PC-9 (cell line): Measurements from ENCODE around the gene DOCK9. TPM values are rescaled to one million over a fixed set of nuclear protein-coding genes. Genes with fewer than 3 reads are reported as not detected.

Experiments used
- BruUV-seq: library from RNA; stranded (reverse); fragments of 400-500 nt; replicated peaks from 2 replicates; lab custom pipeline; 2021; lab: Mats Ljungman, UMichigan
- CTCF ChIA-PET: fragments of 300-600 bp; sonication (Branson Sonifier 250); formaldehyde crosslinking; loops from one replicate; lab custom pipeline; 2022; ENCODE audit warnings: antibody characterized with exemption; lab: Charles Lee
- POLR2A ChIA-PET: fragments of 300-600 bp; sonication (Branson Sonifier 250); formaldehyde crosslinking; loops from one replicate; lab custom pipeline; 2022; ENCODE audit warnings: antibody characterized with exemption; ENCODE audit not compliant: unreplicated experiment; lab: Charles Lee
- DNase-seq, 2 experiments: peaks; one replicate each; pipeline versions ENCODE4 v3.0.0 to v3.0.0-alpha.2; 2015 to 2022; ENCODE audit warnings: mixed read lengths in 1 of 2
- H2AFZ ChIP-seq: fragments of 200-600 bp; sonication (generic); 2 replicates; pipeline ENCODE4 v1.8.1; 2017; ENCODE audit warnings: antibody characterized with exemption
- H3F3A ChIP-seq: fragments of 200-600 bp; sonication (generic); 2 replicates; pipeline ENCODE4 v1.8.1; 2017; ENCODE audit warnings: antibody characterized with exemption, mild to moderate bottlenecking, low read depth; ENCODE audit not compliant: insufficient read depth
- H3K27ac ChIP-seq: fragments of 200-600 bp; sonication (generic); 2 replicates; pipeline ENCODE4 v1.6.1; 2016; ENCODE audit warnings: mixed run types
- H3K27me3 ChIP-seq: fragments of 200-600 bp; sonication (generic); 2 replicates; pipeline ENCODE4 v1.6.1; 2016; ENCODE audit warnings: low read depth, mixed run types; ENCODE audit not compliant: insufficient read depth
- H3K36me3 ChIP-seq: fragments of 200-600 bp; sonication (generic); 2 replicates; pipeline ENCODE4 v1.6.1; 2016; ENCODE audit warnings: low read depth, mixed run types
- H3K4me1 ChIP-seq: fragments of 200-600 bp; sonication (generic); replicated peaks from 2 replicates; pipeline ENCODE4 v1.6.1; 2016; ENCODE audit warnings: mixed run types; ENCODE audit not compliant: insufficient read depth
- H3K4me2 ChIP-seq: fragments of 200-600 bp; sonication (generic); 2 replicates; pipeline ENCODE4 v1.6.1; 2017; ENCODE audit warnings: mixed run types
- H3K4me3 ChIP-seq: fragments of 200-600 bp; sonication (generic); 2 replicates; pipeline ENCODE4 v1.6.1; 2016; ENCODE audit warnings: mixed run types
- H3K79me2 ChIP-seq: fragments of 200-600 bp; sonication (generic); 2 replicates; pipeline ENCODE4 v1.6.1; 2017; ENCODE audit warnings: low read depth, mixed run types
- H3K9me2 ChIP-seq: fragments of 200-600 bp; sonication (generic); 2 replicates; pipeline ENCODE4 v1.8.1; 2017; ENCODE audit warnings: mild to moderate bottlenecking; ENCODE audit not compliant: insufficient read depth
- H3K9me3 ChIP-seq: fragments of 200-600 bp; sonication (generic); 2 replicates; pipeline ENCODE4 v1.8.1; 2016; ENCODE audit warnings: low read depth; ENCODE audit not compliant: insufficient read depth
- H4K20me1 ChIP-seq: fragments of 200-600 bp; sonication (generic); 2 replicates; pipeline ENCODE4 v1.8.1; 2017; ENCODE audit not compliant: insufficient read depth
- EZH2 ChIP-seq: fragments of 200-600 bp; sonication (generic); IDR thresholded peaks from 2 replicates; pipeline ENCODE4 v1.8.0; 2017; ENCODE audit warnings: antibody characterized with exemption, low read depth
- intact Hi-C: fragments of 100-400 bp; cut with micrococcal nuclease; formaldehyde crosslinking; loops from one replicate; pipeline ENCODE4 v1.10.0; 2022; ENCODE audit not compliant: unreplicated experiment
- total RNA-seq: library from RNA; stranded (reverse); gene quantifications from 2 replicates; pipeline ENCODE4 v1.2.3, GENCODE V29; 2021
- TF ChIP-seq, protein P1 (sequence below): fragments of 200-600 bp; sonication (generic); conservative IDR thresholded peaks from 2 replicates; pipeline ENCODE4 v1.6.1; 2017; ENCODE audit warnings: mixed run types, antibody characterized with exemption, mild to moderate bottlenecking, moderate library complexity

The DOCK9 gene
- total RNA-seq, 1 experiment from 2014 or later, result 69.5 TPM

DNA sequence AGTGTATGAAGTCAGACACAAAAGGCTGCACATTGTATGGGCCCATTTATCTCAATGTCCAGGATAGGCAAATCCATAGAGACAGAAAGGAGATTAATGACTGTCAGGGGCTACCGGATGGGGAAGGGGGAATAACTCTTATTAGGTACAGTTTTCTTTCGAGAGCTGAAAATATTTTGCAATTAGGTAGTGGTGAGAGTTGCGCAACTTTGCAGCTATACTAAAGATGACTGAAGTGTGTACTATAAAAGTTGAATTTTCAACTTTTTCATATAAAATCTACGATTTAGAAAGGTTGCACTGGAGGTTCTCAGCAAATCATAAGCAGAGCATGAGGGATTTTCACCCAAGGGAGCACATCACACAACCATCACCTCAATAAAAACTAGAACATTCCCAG lies 209.3 kb downstream of the DOCK9 start:
- ChIA-PET CTCF (no interaction called here), POLR2A (no interaction called here)
- Histone ChIP-seq H3K27ac (no peak overlapping the region), H3K4me1 (no peaks in the 10 kb centered on the region), H3K27me3 (peaks cover 6% of the 10 kb centered on the region; the same call in 1 of the 2 replicates), H3K79me2 (no peaks in the 10 kb centered on the region), H3K36me3 (no peaks in the 10 kb centered on the region), H2AFZ (no peak overlapping the region), H3K4me3 (no peak overlapping the region), H3K9me3 (peaks cover 20% of the 10 kb centered on the region; the same call in 1 of the 2 replicates), H3F3A (no peaks in the 10 kb centered on the region), H3K9me2 (no peaks in the 10 kb centered on the region), H4K20me1 (no peaks in the 10 kb centered on the region), H3K4me2 (no peak overlapping the region)
- DNase-seq, result no peak
- intact Hi-C loops, result no loop called here
- TF ChIP-seq EZH2, result no peak
- TF ChIP-seq, protein P1, sequence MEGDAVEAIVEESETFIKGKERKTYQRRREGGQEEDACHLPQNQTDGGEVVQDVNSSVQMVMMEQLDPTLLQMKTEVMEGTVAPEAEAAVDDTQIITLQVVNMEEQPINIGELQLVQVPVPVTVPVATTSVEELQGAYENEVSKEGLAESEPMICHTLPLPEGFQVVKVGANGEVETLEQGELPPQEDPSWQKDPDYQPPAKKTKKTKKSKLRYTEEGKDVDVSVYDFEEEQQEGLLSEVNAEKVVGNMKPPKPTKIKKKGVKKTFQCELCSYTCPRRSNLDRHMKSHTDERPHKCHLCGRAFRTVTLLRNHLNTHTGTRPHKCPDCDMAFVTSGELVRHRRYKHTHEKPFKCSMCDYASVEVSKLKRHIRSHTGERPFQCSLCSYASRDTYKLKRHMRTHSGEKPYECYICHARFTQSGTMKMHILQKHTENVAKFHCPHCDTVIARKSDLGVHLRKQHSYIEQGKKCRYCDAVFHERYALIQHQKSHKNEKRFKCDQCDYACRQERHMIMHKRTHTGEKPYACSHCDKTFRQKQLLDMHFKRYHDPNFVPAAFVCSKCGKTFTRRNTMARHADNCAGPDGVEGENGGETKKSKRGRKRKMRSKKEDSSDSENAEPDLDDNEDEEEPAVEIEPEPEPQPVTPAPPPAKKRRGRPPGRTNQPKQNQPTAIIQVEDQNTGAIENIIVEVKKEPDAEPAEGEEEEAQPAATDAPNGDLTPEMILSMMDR, result no peak
- no TSS peak for BruUV-seq

- Histone ChIP-seq H2AFZ (no peak overlapping the region), H3K27ac (no peak overlapping the region), H4K20me1 (no peaks in the 10 kb centered on the region), H3K9me2 (no peaks in the 10 kb centered on the region), H3K4me3 (no peak overlapping the region), H3K9me3 (peaks cover 20% of the 10 kb centered on the region; the same call in 1 of the 2 replicates), H3K79me2 (no peaks in the 10 kb centered on the region), H3K27me3 (peaks cover 6% of the 10 kb centered on the region; the same call in 1 of the 2 replicates), H3K4me2 (no peak overlapping the region), H3K4me1 (no peaks in the 10 kb centered on the region), H3K36me3 (no peaks in the 10 kb centered on the region), H3F3A (no peaks in the 10 kb centered on the region)
- POLR2A ChIA-PET, result no interaction called here
- intact Hi-C loops, result no loop called here
- no TSS peak for BruUV-seq
- TF ChIP-seq, protein P1, result no peak
- TF ChIP-seq EZH2, result no peak
- CTCF ChIA-PET, result no interaction called here
- DNase-seq, result no peak
Observed at GRCh38 chr13:98766697-98767096, 211.2 kb downstream of the DOCK9 start.

DNA sequence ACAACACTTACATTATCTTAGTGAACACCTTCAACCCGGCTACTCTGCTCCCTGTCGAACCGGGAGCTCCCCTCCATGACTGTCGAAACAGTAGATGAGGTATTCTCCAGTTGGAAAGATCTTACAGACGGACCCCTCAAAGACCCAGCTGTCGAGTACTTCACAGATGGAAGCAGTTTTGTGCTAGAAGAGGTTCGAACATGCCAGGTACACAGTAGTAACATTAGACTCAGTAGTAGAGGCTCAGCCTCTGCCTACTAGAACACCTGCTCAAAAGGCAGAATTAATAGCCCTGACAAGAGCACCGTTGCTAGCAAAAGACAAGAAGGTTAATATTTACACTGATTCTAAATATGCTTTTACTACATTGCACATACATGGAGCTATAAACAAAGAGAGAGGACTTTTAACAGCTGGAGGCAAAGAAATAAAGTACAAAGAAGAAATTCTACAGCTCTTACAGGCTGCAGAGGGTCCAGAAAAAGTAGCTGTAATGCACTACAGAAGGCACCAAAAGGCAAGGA lies 211.8 kb downstream of the DOCK9 start:
- intact Hi-C loops, result no loop called here
- no peaks in the 10 kb centered on the region for H4K20me1 ChIP-seq
- CTCF ChIA-PET, result no interaction called here
- no peaks in the 10 kb centered on the region for H3K9me2 ChIP-seq
- H3K36me3 ChIP-seq, result no peaks in the 10 kb centered on the region
- TF ChIP-seq, protein P1, result no peak
- TF ChIP-seq EZH2, result no peak
- POLR2A ChIA-PET, result no interaction called here
- no peak for DNase-seq
- no peak overlapping the region for H3K27ac ChIP-seq
- H3K9me3 ChIP-seq, result peaks cover 20% of the 10 kb centered on the region; the same call in 1 of the 2 replicates
- no peak overlapping the region for H2AFZ ChIP-seq
- peaks cover 6% of the 10 kb centered on the region; the same call in 1 of the 2 replicates for H3K27me3 ChIP-seq
- H3K4me2 ChIP-seq, result no peak overlapping the region
- no peaks in the 10 kb centered on the region for H3F3A ChIP-seq
- no TSS peak for BruUV-seq
- H3K4me1 ChIP-seq, result no peaks in the 10 kb centered on the region
- no peak overlapping the region for H3K4me3 ChIP-seq
- H3K79me2 ChIP-seq, result no peaks in the 10 kb centered on the region
